ENCODE results near the gene CD274. TPM values are rescaled to one million over a fixed set of nuclear protein-coding genes. Genes with fewer than 3 reads are reported as not detected.

The CD274 gene
- total and polyA plus RNA-seq, 10 of the 15 experiments (the other 5 are each of a cell fraction or from before 2014, with no cell fraction given), result 9.4 to 128 (median 24.6) TPM

- TF ChIP-seq MAX (IDR thresholded peaks at IDR 0.05; ENCODE audit: low read depth, low read length) (no peak), MYC (IDR thresholded peaks at IDR 0.05; ENCODE audit: insufficient read depth, insufficient read length, insufficient replicate concordance, low read length, severe bottlenecking) (no peak), SP1 (IDR thresholded peaks at IDR 0.05; ENCODE audit: low read depth, low read length) (no peak), ZNF592 (IDR thresholded peaks at IDR 0.05) (no peak), RUNX3 (IDR thresholded peaks at IDR 0.05; ENCODE audit: low read length) (peak; percentile 80), E2F4 (IDR thresholded peaks at IDR 0.05; ENCODE audit: low read depth, low read length) (no peak), ZNF384 (IDR thresholded peaks at IDR 0.05; ENCODE audit: borderline replicate concordance, low read depth, low read length) (no peak), FOXK2 (IDR thresholded peaks at IDR 0.05) (no peak), EED (IDR thresholded peaks at IDR 0.05; ENCODE audit: low read depth) (peak; percentile 45; the same call in 1 of the 2 replicates), HCFC1 (IDR thresholded peaks at IDR 0.05; ENCODE audit: low read length) (no peak), BMI1 (IDR thresholded peaks at IDR 0.05; ENCODE audit: borderline replicate concordance) (no peak), CREM (IDR thresholded peaks at IDR 0.05; ENCODE audit: low read depth) (no peak), CHD4 (IDR thresholded peaks at IDR 0.05) (no peak), GABPA (IDR thresholded peaks at IDR 0.05; ENCODE audit: low read depth) (no peak), HDAC6 (IDR thresholded peaks at IDR 0.05; ENCODE audit: unreplicated experiment) (no peak), ATF3 (IDR thresholded peaks at IDR 0.05; ENCODE audit: borderline replicate concordance, extremely low read depth, low read depth, low read length) (no peak), POLR2AphosphoS5 (IDR thresholded peaks at IDR 0.05; ENCODE audit: low read length) (0 out of 2 replicates have a peak, but pooled peaks have one; percentile 47), LARP7 (IDR thresholded peaks at IDR 0.05) (no peak), NBN (IDR thresholded peaks at IDR 0.05) (no peak), EP300 (IDR thresholded peaks at IDR 0.05; ENCODE audit: borderline replicate concordance in 1 of 2, control insufficient read depth in 1 of 2, low read depth in 2 of 2, low read length in 2 of 2) (0 out of 4 replicates have a peak, but pooled peaks of 1 of the 2 experiments have one; percentile 19), PRDM15 (CRISPR knock-in tag; IDR thresholded peaks at IDR 0.05) (no peak)
Observed at GRCh38 chr9:5518937-5519319, 68.6 kb downstream of the CD274 start (continued).

All from GM12878 (cell line).